Tibial artery (tissue), 4 donors: ENCODE results near the gene OPCML.
A peak's percentile ranks its signal among the peaks of the same experiment; 100 is the strongest.

Experiments
- DNase-seq, 2 donors: peaks; one replicate each; pipeline ENCODE4 v3.0.0-alpha.2; 2019
- H3K27ac ChIP-seq, 2 donors: fragments of 200-600 bp; sonication (generic) in 1 of 2; 1 replicate in 1 of 2; 2 replicates in 1 of 2; pipeline ENCODE4 v1.5.1; 2018 to 2019; ENCODE audit warnings: mild to moderate bottlenecking in 1 of 2
- H3K27me3 ChIP-seq, 2 donors: fragments of 200-600 bp; sonication (generic) in 1 of 2; one replicate each; pipeline versions ENCODE4 v1.5.1 to v1.6.0; 2016 to 2019
- H3K36me3 ChIP-seq, 3 donors: fragments of 200-600 bp; sonication (generic) in 2 of 3; one replicate each; pipeline ENCODE4 v1.5.1; 2016 to 2019; ENCODE audit warnings: mild to moderate bottlenecking in 2 of 3
- H3K4me1 ChIP-seq, 4 donors: fragments of 200-600 bp; sonication (generic) in 2 of 4; 1 replicate in 3 of 4; 2 replicates in 1 of 4; pipeline ENCODE4 v1.5.1; 2016 to 2019
- H3K4me3 ChIP-seq, 2 donors: fragments of 200-600 bp; sonication (generic) in 1 of 2; 1 replicate in 1 of 2; 2 replicates in 1 of 2; pipeline ENCODE4 v1.5.1; 2018 to 2019; ENCODE audit warnings: mild to moderate bottlenecking in 2 of 2
- H3K9me3 ChIP-seq, 3 donors: fragments of 200-600 bp; sonication (generic) in 1 of 3; one replicate each; pipeline ENCODE4 v1.5.1; 2016 to 2019
- intact Hi-C: fragments of 100-400 bp; cut with DNase I; formaldehyde crosslinking; loops from one replicate; pipeline ENCODE4 v1.15.0; 2023; ENCODE audit warnings: low total_unique reads
- TF ChIP-seq, protein P1 (sequence below), 2 experiments: fragments of 200-600 bp in 1 of 2; fragments of 450-650 bp in 1 of 2; IDR thresholded peaks; one replicate each; pipeline ENCODE4 v1.5.1; 2017 to 2019; ENCODE audit warnings: antibody characterized with exemption in 2 of 2, mild to moderate bottlenecking in 1 of 2, moderate library complexity in 1 of 2

Gene OPCML

DNA sequence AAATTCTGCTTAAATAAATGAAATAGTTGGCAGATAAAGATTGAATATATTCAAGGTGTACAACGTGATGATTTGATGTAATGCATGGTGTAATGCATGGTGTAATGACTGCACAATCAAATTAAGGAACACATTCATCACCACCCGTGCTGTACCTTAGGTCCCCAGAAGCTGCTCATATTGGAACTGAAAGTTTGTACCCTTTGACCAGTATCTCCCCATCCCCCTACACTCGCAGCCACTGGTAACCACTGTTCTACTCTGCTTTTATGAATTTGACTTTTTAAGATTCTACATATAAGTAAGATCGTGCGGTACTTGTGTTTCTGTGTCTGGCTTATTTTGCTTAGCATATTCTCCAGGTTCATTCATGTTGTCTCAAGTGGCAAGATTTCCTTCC lies 445.8 kb downstream of the OPCML start:
- no peaks in the 10 kb centered on the region for H3K9me3 ChIP-seq
- no peaks in the 10 kb centered on the region for H3K36me3 ChIP-seq
- intact Hi-C loops: no loop called here
- peaks cover 0 to 50% of the 10 kb centered on the region in 2 donors for H3K27me3 ChIP-seq
- no peak overlapping the region for H3K27ac ChIP-seq
- H3K4me1 ChIP-seq: peaks cover 0 to 11% (median 8%) of the 10 kb centered on the region in 4 donors
- DNase-seq: no peak
- TF ChIP-seq, protein P1, sequence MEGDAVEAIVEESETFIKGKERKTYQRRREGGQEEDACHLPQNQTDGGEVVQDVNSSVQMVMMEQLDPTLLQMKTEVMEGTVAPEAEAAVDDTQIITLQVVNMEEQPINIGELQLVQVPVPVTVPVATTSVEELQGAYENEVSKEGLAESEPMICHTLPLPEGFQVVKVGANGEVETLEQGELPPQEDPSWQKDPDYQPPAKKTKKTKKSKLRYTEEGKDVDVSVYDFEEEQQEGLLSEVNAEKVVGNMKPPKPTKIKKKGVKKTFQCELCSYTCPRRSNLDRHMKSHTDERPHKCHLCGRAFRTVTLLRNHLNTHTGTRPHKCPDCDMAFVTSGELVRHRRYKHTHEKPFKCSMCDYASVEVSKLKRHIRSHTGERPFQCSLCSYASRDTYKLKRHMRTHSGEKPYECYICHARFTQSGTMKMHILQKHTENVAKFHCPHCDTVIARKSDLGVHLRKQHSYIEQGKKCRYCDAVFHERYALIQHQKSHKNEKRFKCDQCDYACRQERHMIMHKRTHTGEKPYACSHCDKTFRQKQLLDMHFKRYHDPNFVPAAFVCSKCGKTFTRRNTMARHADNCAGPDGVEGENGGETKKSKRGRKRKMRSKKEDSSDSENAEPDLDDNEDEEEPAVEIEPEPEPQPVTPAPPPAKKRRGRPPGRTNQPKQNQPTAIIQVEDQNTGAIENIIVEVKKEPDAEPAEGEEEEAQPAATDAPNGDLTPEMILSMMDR (IDR thresholded peaks at IDR 0.05): no peak
- H3K4me3 ChIP-seq: no peak overlapping the region

GRCh38 chr11:133082841-133083488 lies 449.3 kb downstream of the OPCML start:
- H3K4me1 ChIP-seq: peaks cover 0 to 11% (median 8%) of the 10 kb centered on the region in 4 donors
- no peak overlapping the region for H3K27ac ChIP-seq
- DNase-seq: no peak
- H3K27me3 ChIP-seq: peaks cover 0 to 47% of the 10 kb centered on the region in 2 donors
- intact Hi-C loops: no loop called here
- H3K4me3 ChIP-seq: peak overlapping the region in 1 of 2 donors; percentile 42
- H3K36me3 ChIP-seq: no peaks in the 10 kb centered on the region
- no peaks in the 10 kb centered on the region for H3K9me3 ChIP-seq
- TF ChIP-seq, protein P1 (IDR thresholded peaks at IDR 0.05): peak; percentile 51 to 73

- peak overlapping the region in 1 of 2 donors; percentile 42 for H3K4me3 ChIP-seq
- H3K36me3 ChIP-seq: no peaks in the 10 kb centered on the region
- H3K27ac ChIP-seq: no peak overlapping the region
- peaks cover 0 to 11% (median 8%) of the 10 kb centered on the region in 4 donors for H3K4me1 ChIP-seq
- intact Hi-C loops: no loop called here
- no peaks in the 10 kb centered on the region for H3K9me3 ChIP-seq
- TF ChIP-seq, protein P1 (IDR thresholded peaks at IDR 0.05): no peak
- H3K27me3 ChIP-seq: peaks cover 0 to 47% of the 10 kb centered on the region in 2 donors
- DNase-seq: peak in 1 of 2 donors; percentile 38
These were observed 449.9 kb downstream of the OPCML start for GRCh38 chr11:133082453-133082781.

DNA sequence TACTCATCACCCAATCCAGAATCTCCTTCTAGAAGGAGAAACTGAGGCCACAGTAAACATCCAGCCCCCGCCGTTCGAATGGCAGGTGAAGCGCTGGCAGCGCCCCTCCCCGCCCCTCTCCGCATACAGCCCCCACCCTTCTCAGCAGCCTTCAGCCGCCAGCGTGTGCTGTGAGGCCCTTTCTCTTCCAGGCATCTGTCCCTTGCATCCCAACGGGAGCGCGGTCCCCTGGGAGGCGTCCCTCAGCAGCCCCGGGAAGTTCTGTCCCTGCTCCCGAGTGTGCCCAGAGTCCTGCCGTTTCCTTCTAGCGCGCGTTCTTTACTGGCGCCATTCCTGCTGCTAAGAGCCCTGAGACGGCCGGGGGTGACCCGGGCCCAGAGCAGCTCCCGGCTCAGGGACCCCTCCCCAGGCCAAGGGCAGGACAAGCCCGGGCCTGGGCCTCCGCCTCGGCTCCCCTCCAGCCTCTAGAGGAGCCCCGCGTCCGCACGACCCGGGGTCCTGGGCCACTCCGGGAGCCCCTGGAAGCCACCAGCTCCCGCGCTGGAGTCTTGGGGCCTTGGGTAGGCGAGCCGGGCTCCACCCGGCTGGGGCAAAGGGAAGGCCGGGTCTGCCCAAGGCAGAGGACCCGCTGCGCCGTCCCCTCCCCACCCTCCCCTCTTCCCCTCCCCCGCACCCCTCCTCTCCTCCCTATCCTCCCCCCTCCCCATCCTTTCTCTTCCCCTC lies 450.4 kb downstream of the OPCML start:
- DNase-seq: no peak

DNA sequence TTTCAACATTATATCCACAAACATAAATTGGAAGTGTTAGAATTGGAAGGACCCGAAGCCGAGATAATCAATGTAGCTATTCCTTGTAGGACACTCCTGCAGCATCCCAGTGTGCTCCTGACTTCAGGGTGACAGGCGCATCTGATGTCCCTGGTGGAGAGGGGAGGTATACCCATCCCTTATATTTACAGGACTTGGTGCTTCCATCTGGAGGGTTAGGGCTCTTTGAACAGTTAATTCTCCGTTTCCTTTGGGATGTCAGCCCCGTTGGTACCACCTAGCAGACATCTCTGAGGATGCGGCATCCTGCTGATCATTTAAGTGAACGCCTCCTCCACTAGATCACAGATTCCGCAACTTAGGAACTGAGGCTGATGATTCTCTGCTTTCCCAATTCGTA lies 451.3 kb downstream of the OPCML start:
- H3K27me3 ChIP-seq: peaks cover 0 to 49% of the 10 kb centered on the region in 2 donors
- H3K27ac ChIP-seq: no peak overlapping the region
- no peak overlapping the region for H3K4me3 ChIP-seq
- no peak for DNase-seq
- intact Hi-C loops: no loop called here
- H3K9me3 ChIP-seq: no peaks in the 10 kb centered on the region
- TF ChIP-seq, protein P1 (IDR thresholded peaks at IDR 0.05): no peak
- H3K4me1 ChIP-seq: peaks cover 0 to 11% (median 8%) of the 10 kb centered on the region in 4 donors
- no peaks in the 10 kb centered on the region for H3K36me3 ChIP-seq

More for the DNA sequence above, 450.4 kb downstream of the OPCML start:
- intact Hi-C loops: no loop called here
- Histone ChIP-seq H3K4me3 (no peak overlapping the region), H3K4me1 (peaks cover 0 to 11% (median 8%) of the 10 kb centered on the region in 4 donors), H3K9me3 (no peaks in the 10 kb centered on the region), H3K27me3 (peaks cover 0 to 45% of the 10 kb centered on the region in 2 donors), H3K36me3 (no peaks in the 10 kb centered on the region), H3K27ac (no peak overlapping the region)
- TF ChIP-seq, protein P1 (IDR thresholded peaks at IDR 0.05): no peak
